DLD1 (cell line): ENCODE measurements around the gene ELOVL5.
"Not testable (repeated sequence)": the region's sequence is repeated elsewhere in the genome, so short reads cannot be mapped to it uniquely, and the experiment has no call there.

Experiments
- in situ Hi-C: cut with HindIII; loops from 2 replicates; pipeline ENCODE4 v1.10.0; 2017; ENCODE audit warnings: low sequenced_read_pairs

ELOVL5 gene

DNA sequence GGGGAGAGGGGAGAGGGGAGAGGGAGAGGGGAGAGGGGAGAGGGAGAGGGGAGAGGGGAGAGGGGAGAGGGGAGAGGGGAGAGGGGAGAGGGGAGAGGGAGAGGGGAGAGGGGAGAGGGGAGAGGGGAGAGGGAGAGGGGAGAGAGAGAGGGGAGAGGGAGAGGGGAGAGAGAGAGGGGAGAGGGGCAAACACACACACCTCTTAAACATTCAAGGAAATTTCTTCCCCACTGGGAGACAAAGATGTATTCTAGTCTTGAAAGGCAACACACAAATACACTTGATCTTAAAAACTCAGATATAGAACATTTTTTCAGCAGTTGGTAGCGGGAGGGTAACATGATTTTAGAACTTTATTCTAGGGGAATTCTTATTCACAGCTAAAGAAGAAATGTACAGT is 42.5 kb downstream of the ELOVL5 start:
- in situ Hi-C loops, result not testable (repeated sequence)

DNA sequence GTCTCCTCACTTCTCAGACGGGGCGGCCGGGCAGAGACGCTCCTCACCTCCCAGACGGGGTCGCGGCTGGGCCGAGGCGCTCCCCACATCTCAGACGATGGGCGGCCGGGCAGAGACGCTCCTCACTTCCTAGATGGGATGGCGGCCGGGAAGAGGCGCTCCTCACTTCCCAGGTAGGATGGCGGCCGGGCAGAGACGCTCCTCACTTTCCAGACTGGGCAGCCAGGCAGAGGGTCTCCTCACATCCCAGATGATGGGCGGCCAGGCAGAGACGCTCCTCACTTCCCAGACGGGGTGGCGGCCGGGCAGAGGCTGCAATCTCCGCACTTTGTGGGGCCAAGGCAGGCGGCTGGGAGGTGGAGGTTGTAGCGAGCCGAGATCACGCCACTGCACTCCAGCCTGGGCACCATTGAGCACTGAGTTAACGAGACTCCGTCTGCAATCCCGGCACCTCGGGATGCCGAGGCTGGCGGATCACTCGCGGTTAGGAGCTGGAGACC is 43.2 kb downstream of the ELOVL5 start:
- in situ Hi-C loops, result not testable (repeated sequence)

DNA sequence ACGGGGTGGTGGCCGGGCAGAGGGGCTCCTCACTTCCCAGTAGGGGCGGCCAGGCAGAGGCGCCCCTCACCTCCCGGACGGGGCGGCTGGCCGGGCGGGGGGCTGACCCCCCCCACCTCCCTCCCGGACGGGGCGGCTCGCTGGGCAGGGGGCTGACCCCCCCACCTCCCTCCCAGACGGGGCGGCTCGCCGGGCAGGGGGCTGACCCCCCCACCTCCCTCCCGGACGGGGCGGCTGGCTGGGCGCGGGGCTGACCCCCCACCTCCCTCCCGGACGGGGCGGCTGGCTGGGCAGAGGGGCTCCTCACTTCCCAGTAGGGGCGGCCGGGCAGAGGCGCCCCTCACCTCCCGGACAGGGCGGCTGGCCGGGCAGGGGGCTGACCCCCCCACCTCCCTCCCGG is 43.8 kb downstream of the ELOVL5 start:
- in situ Hi-C loops, result not testable (repeated sequence)

- in situ Hi-C loops, result no loop called here
Observed at GRCh38 chr6:53302678-53303360, 45.9 kb downstream of the ELOVL5 start.

DNA sequence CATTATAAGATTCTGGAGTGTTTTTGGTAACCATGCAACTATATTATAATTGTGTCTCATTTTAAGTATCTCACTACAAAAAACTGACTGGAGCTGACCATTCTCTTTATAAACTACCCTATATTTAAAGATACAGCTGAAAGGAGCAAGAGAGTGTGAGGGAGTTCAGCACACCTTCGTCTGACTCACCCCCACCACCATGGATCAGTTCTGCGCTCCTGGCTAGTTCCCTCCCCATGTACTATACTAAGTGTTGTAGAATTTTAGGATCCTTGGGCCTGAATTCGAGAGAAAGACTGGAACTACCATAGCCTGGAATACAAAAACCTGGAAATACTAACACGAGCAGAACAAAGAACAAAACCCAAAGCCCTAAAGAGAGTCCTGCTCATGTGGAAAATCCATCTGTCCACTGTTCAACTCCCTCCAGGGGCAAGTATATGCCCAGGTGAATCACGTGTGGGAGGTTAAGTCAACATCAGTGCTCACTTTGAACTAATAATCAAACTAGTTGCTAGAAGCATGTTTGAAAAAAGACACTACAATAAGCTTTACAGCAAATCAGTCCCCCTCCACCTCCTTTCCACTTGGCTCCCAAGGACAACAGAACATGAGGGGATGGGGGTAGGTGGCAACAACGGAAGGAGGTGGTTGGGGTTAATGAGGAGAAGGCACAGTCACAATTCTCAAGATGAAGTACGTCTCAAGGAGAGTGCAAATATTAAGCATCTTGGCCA is 46.8 kb downstream of the ELOVL5 start:
- in situ Hi-C loops, result no loop called here

DNA sequence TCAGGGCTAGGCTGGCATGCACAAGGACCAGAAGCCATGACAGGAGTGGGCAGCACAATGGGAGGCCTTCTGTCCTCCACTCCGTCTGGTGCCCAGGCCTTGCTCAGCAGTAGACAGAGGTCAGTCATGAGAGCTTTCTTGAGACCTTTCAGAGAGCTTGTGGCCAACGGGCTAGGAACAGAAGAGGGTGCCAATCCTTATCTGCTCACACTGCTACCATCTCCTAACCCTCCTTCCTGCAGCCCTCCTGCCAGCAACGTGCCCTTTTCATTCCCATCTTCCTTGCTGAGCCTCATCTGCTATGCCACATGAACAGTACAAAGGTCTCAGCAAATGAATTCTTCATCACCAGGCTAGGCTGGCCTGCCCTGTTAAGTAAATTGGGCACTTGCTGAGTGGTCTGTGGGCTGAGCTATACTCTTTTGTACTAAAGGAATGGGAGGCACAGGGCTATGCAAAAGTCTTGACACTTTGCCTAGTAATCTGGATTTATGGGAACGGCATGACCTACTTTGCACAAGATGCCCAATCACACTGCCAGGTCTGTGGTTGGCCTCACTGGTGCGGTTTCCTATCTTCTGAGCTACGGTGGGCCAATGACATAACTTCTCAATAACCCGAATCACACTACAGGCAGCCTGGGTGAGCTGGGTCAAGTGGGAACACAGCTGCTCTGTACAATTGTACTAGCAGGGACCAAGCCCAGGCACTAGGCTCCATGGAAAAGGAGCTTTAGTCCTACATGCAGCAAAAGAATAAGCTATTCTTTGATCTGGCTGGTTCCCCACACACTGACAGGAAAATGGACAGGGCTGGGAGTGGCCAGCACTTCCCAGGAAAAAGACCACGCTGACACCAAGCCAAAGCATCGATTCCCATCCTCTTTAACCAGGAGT is 47.8 kb downstream of the ELOVL5 start:
- in situ Hi-C loops, result no loop called here

GRCh38 chr6:53299331-53300005 is 49.3 kb downstream of the ELOVL5 start:
- in situ Hi-C loops, result no loop called here

DNA sequence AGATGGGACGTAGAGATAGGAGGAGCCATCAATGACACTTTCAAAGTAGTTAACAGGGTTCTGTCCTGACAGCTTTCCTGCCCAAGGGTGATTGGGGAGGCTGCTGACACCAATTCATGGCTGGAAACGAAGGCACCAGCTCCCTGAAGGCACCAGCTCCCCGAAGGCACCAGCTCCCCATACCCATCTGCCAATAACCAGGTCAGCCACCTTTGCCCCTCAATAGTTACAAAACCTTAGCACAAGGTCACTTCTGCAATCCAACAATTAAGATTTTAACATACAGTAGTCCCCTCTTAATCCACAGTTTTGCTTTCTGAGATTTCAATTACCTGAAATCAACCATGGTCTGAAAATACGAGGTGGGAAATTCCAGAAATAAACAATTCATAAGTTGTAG is 51.7 kb downstream of the ELOVL5 start:
- in situ Hi-C loops, result no loop called here

GRCh38 chr6:53295176-53295575 is 53.6 kb downstream of the ELOVL5 start:
- in situ Hi-C loops, result no loop called here

DNA sequence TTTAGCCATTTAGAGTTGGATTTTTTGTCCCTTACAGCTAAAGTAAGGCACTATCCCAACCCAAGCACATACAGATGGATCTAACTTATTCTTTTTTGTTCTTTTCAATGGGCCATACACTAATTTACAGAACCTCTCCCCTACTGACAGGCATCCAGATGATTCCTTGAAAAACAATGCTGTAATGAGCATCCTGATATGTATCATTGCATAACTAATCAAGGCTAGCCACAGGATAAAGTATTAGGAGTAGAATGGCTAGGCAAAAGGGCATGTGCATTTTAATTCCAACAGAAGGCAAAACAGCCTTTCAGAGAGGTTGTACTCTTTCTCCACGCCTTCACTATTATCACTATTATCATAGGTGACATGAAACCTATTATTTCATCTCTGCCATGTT is 54.1 kb downstream of the ELOVL5 start:
- in situ Hi-C loops, result no loop called here

DNA sequence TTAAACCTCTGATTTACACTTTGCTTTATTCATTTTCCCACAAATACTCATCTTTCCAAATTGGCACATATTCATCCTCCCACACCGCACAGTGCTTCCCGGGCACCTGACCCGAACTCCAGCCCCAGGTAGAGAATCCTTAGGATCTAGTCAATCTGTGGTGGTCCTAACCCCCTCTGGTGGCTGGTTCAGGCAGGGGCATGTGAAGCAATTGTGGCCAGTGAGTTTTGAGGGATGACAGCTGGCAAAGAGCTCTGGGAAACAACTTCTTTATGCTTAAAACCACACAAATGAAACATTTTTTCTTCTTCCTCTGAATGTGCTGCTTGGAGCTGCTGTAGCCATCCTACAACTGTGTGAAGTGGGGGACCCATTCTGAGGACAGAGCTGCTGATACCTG is 54.7 kb downstream of the ELOVL5 start:
- in situ Hi-C loops, result no loop called here

- in situ Hi-C loops, result no loop called here
Observed at GRCh38 chr6:53293691-53294090, 55.1 kb downstream of the ELOVL5 start.

- in situ Hi-C loops, result no loop called here
Observed at GRCh38 chr6:53290537-53291510, 57.9 kb downstream of the ELOVL5 start.

DNA sequence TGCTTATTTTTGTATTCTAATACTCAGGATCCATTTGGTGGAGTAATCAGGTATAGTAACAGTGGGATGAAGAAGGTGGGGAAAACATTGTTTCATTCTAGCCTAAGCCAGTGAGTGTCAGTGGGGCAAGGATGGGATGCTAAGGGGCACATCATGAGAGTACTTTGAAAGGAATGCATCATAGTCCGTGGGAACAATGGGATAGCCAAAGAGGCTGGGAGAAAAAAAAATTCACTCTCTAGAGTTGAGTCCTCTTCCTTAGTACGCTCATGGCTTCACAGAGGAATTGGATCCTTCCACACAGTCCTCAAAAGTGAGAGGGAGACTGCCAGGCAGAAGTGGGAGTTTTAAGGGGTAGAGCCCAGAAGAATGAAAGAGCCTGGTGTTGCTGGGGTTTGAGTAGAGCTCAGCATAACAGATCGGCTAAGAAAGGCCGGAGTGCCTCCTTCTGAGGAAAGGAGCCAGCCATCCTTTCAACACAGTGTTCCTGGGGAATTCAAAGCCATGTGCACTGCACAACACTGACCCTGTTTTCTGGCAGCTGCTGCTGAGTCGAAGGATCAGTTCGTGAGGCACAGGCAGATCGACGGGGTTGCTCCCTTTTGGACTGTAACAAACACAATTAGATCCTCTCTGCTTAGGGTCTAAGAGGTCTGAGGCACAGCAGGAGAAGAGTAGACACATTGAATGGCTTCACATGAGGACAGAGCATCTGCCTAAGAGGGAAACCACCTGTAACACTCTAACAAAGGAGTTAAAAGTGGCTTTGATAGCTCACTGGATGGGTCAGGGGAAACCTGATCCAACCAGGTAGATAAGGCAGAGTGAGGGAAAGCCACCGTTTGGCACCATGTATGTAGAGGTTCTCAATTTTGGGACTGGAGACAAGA is 61.2 kb downstream of the ELOVL5 start:
- in situ Hi-C loops, result no loop called here

DNA sequence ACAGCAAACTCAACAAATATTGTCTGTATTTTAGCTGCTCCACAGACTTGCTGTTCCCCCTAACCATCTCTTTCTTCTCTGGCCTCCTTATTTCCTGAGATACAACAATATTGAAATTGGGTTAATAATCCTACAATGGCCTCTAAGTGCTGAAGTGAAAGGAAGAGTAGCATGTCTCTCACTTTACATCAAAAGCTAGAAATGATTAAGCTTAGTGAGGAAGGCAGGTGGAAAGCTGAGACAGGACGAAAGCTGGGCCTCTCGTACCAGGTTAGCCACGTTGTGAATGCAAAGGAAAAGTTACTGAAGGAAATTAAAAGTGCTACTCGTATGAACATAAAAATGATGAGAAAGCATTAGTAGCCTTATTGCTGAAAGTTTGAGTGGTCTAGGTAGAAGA is 63.8 kb downstream of the ELOVL5 start:
- in situ Hi-C loops, result no loop called here

DNA sequence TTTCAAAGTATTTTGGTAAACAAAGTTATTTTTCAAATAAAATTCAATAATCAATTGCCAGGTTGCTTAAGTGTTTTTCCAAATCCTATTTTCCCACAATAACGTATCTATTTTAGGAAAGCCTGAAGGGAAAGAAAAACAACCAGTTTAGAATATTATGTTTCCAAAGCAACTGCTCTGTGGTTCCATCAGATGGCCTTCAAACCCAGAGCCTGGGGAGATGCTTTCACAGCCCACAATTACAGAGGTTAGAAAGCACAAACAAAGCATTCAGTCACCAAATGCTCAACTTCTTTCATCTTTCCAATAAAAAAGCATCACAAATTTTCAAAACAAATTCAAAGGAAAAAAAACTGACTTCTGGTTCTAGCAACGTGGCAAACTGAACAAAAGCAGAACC is 66.0 kb downstream of the ELOVL5 start:
- in situ Hi-C loops, result no loop called here

- in situ Hi-C loops, result no loop called here
Observed at GRCh38 chr6:53282234-53282633, 66.5 kb downstream of the ELOVL5 start.

GRCh38 chr6:53281518-53282215 is 67.1 kb downstream of the ELOVL5 start:
- in situ Hi-C loops, result no loop called here
